ENCODE data around the gene SLC23A3. TPM values are rescaled to one million over a fixed set of nuclear protein-coding genes. Genes with fewer than 3 reads are reported as not detected.

SLC23A3 gene
- total and polyA plus RNA-seq, 9 of the 15 experiments (the other 6 are each of a cell fraction or from before 2014, with no cell fraction given) = 0.06 to 0.64 (median 0.16) TPM

DNA sequence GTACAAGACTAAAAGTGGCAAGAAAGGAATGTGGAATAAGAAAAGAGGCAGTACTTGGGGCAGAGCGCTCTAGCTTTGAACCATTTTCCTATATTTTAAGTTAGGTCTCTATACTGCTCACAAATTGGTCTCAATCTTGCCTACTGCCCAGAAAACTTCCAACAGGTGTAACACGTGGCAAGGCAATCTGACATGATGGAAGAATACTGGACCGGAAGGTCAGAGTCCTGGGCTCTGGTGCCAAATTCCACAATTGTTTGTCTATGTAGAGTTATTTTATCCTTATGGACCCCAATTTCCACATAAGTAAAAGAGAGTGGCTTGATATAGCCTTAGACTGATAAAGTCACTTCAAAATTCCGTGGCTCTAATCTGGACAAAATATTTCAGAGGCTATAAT is 38.1 kb downstream of the SLC23A3 start:
- no peaks in the 10 kb centered on the region for H3K27me3 ChIP-seq (ENCODE audit: control insufficient read depth in 2 of 2, insufficient read depth in 2 of 2, low read length in 2 of 2)
- ATAC-seq (no peak), DNase-seq (ENCODE audit: extremely low read depth in 1 of 4, low spot score in 3 of 4) (no peak), FAIRE-seq (no peak)
- 60% methylated on average over 3 of the region's 4 CpGs for WGBS (ENCODE audit: insufficient coverage, low coverage, missing lambda C conversion rate)
- H3K79me2 ChIP-seq (ENCODE audit: control insufficient read depth, insufficient read depth, low read length) = no peaks in the 10 kb centered on the region
- ChIA-PET POLR2A (no interaction called here), CTCF (ENCODE audit: low intra/inter-chr PET ratio) (no interaction called here)
- H3K4me3 ChIP-seq = no peak overlapping the region
- no peak overlapping the region for H3K4me2 ChIP-seq (ENCODE audit: insufficient read depth, low read length)
- H3K36me3 ChIP-seq (ENCODE audit: control insufficient read depth, insufficient read depth, low read length) = no peaks in the 10 kb centered on the region
- in situ Hi-C loops (cut with MboI) = no loop called here
- no peaks in the 10 kb centered on the region for H3K9me3 ChIP-seq (replicated peaks; ENCODE audit: control insufficient read depth, insufficient read depth, low read depth, low read length)
- intact Hi-C loops (cut with micrococcal nuclease) = no loop called here
- H2AFZ ChIP-seq (ENCODE audit: low read depth, low read length) = no peak overlapping the region
- H3K9me1 ChIP-seq (ENCODE audit: control insufficient read depth, insufficient read depth, low read length) = no peaks in the 10 kb centered on the region
- no peak for TF ChIP-seq HDAC3 (IDR thresholded peaks at IDR 0.05; ENCODE audit: borderline replicate concordance, partially characterized antibody)
- no peak for TF ChIP-seq GATAD2B (IDR thresholded peaks at IDR 0.05; ENCODE audit: borderline replicate concordance)
- TF ChIP-seq RBM17 (IDR thresholded peaks at IDR 0.05; ENCODE audit: borderline replicate concordance, low read depth, low read length) = no peak
- TF ChIP-seq ZBED1 (IDR thresholded peaks at IDR 0.05) = no peak
- TF ChIP-seq ILK (tag; IDR thresholded peaks at IDR 0.05; ENCODE audit: borderline replicate concordance, low read depth) = no peak
- TF ChIP-seq, protein P1, sequence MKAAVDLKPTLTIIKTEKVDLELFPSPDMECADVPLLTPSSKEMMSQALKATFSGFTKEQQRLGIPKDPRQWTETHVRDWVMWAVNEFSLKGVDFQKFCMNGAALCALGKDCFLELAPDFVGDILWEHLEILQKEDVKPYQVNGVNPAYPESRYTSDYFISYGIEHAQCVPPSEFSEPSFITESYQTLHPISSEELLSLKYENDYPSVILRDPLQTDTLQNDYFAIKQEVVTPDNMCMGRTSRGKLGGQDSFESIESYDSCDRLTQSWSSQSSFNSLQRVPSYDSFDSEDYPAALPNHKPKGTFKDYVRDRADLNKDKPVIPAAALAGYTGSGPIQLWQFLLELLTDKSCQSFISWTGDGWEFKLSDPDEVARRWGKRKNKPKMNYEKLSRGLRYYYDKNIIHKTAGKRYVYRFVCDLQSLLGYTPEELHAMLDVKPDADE (conservative IDR thresholded peaks at IDR 0.05; ENCODE audit: control insufficient read depth, low read depth, low read length) = no peak
- TF ChIP-seq CHD4 (IDR thresholded peaks at IDR 0.05; ENCODE audit: insufficient read depth, insufficient replicate concordance, low read depth, low read length, poor library complexity, severe bottlenecking) = no peak
- no peak for TF ChIP-seq MITF (IDR thresholded peaks at IDR 0.05)
- no peak for TF ChIP-seq ZBTB11 (CRISPR knock-in tag; IDR thresholded peaks at IDR 0.05)
- TF ChIP-seq, protein P2, sequence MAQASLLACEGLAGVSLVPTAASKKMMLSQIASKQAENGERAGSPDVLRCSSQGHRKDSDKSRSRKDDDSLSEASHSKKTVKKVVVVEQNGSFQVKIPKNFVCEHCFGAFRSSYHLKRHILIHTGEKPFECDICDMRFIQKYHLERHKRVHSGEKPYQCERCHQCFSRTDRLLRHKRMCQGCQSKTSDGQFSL (CRISPR knock-in tag; IDR thresholded peaks at IDR 0.05) = no peak
- TF ChIP-seq, protein P2 (tag; IDR thresholded peaks at IDR 0.05) = no peak
- no peak for TF ChIP-seq XRCC4 (IDR thresholded peaks at IDR 0.05; ENCODE audit: extremely low read depth, insufficient read depth, insufficient read length)
- no peak overlapping the region for H3K9ac ChIP-seq (ENCODE audit: insufficient read depth in 1 of 2, low read depth in 2 of 2, low read length in 2 of 2)
- H4K20me1 ChIP-seq (replicated peaks; ENCODE audit: control insufficient read depth, insufficient read depth, low read length) = no peaks in the 10 kb centered on the region
- H3K4me1 ChIP-seq (replicated peaks in 1 of 2; ENCODE audit: control insufficient read depth in 2 of 2, insufficient read depth in 2 of 2, low read length in 2 of 2) = peaks cover 8 to 12% of the 10 kb centered on the region in 2 experiments; a peak in 4 of 5 replicates
- H3K27ac ChIP-seq (ENCODE audit: extremely low read depth, low read depth, low read length) = no peak overlapping the region
- no TSS peak for BruUV-seq (replicated peaks)
